H9 (cell line): ENCODE measurements around the gene ATP13A3. TPM values are rescaled to one million over a fixed set of nuclear protein-coding genes. Genes with fewer than 3 reads are reported as not detected.

Experiments
- DNase-seq: peaks from one replicate; pipeline ENCODE4 v3.0.0-alpha.2; 2017
- H2AFZ ChIP-seq: one replicate; pipeline ENCODE4 v1.6.1; 2013; ENCODE audit warnings: mild to moderate bottlenecking, low read length, control low read depth, moderate library complexity
- H2AK5ac ChIP-seq: 2 replicates; pipeline ENCODE4 v1.6.1; 2013; ENCODE audit warnings: low read length, control low read depth, mixed read lengths; ENCODE audit not compliant: insufficient read length
- H2BK120ac ChIP-seq: one replicate; pipeline ENCODE4 v1.6.1; 2013; ENCODE audit warnings: low read depth, mild to moderate bottlenecking, low read length, control low read depth, inconsistent platforms; ENCODE audit not compliant: poor library complexity, severe bottlenecking
- H2BK12ac ChIP-seq: 2 replicates; pipeline ENCODE4 v1.6.1; 2013; ENCODE audit warnings: low read length, control low read depth, mixed read lengths, low read depth; ENCODE audit not compliant: insufficient read length
- H2BK15ac ChIP-seq: 2 replicates; pipeline ENCODE4 v1.6.1; 2013; ENCODE audit warnings: low read depth, low read length, control low read depth
- H2BK20ac ChIP-seq: one replicate; pipeline ENCODE4 v1.6.1; 2013; ENCODE audit warnings: low read depth, mild to moderate bottlenecking, low read length, control low read depth, inconsistent platforms; ENCODE audit not compliant: poor library complexity, severe bottlenecking
- H2BK5ac ChIP-seq: 2 replicates; pipeline ENCODE4 v1.6.1; 2013; ENCODE audit warnings: low read length, control low read depth, mixed read lengths; ENCODE audit not compliant: insufficient read length
- H3K14ac ChIP-seq: 2 replicates; pipeline ENCODE4 v1.6.1; 2013; ENCODE audit warnings: low read length, control low read depth; ENCODE audit not compliant: insufficient read depth
- H3K18ac ChIP-seq: 2 replicates; pipeline ENCODE4 v1.6.1; 2013; ENCODE audit warnings: low read depth, mild to moderate bottlenecking, mixed read lengths, low read length, control low read depth; ENCODE audit not compliant: insufficient read length
- H3K23ac ChIP-seq: 2 replicates; pipeline ENCODE4 v1.6.1; 2013; ENCODE audit warnings: low read length, control low read depth, mixed read lengths, low read depth; ENCODE audit not compliant: insufficient read length
- H3K23me2 ChIP-seq: 2 replicates; pipeline ENCODE4 v1.6.1; 2013; ENCODE audit warnings: low read depth, mild to moderate bottlenecking, mixed read lengths, low read length, control low read depth; ENCODE audit not compliant: insufficient read length, poor library complexity, severe bottlenecking
- H3K27ac ChIP-seq: 2 replicates; pipeline ENCODE4 v1.5.1; 2013; ENCODE audit warnings: low read length, control low read depth, mixed read lengths, low read depth; ENCODE audit not compliant: insufficient read length
- H3K27me3 ChIP-seq: 2 replicates; pipeline ENCODE4 v1.6.1; 2013; ENCODE audit warnings: low read length, control low read depth, inconsistent platforms; ENCODE audit not compliant: insufficient read depth
- H3K4ac ChIP-seq: 2 replicates; pipeline ENCODE4 v1.6.1; 2013; ENCODE audit warnings: low read depth, mild to moderate bottlenecking, control low read depth, inconsistent platforms, low read length, moderate library complexity
- H3K4me1 ChIP-seq: 2 replicates; pipeline ENCODE4 v1.6.1; 2013; ENCODE audit warnings: low read length, control low read depth, inconsistent platforms; ENCODE audit not compliant: insufficient read depth
- H3K4me2 ChIP-seq: 2 replicates; pipeline ENCODE4 v1.6.1; 2013; ENCODE audit warnings: low read length, control low read depth, mixed read lengths; ENCODE audit not compliant: insufficient read length, insufficient read depth
- H3K56ac ChIP-seq: 2 replicates; pipeline ENCODE4 v1.6.1; 2013; ENCODE audit warnings: low read depth, mild to moderate bottlenecking, mixed read lengths, low read length, control low read depth; ENCODE audit not compliant: insufficient read length
- H3K79me1 ChIP-seq: 2 replicates; pipeline ENCODE4 v1.6.1; 2013; ENCODE audit warnings: low read depth, mild to moderate bottlenecking, moderate library complexity, low read length, control low read depth, inconsistent platforms; ENCODE audit not compliant: insufficient read depth, poor library complexity, severe bottlenecking
- H3K79me2 ChIP-seq: 2 replicates; pipeline ENCODE4 v1.6.1; 2013; ENCODE audit warnings: low read length, control low read depth, inconsistent platforms; ENCODE audit not compliant: insufficient read depth
- H3K9ac ChIP-seq: 2 replicates; pipeline ENCODE4 v1.6.1; 2013; ENCODE audit warnings: low read length, control low read depth, mixed read lengths; ENCODE audit not compliant: insufficient read length; ENCODE audit errors: extremely low read depth
- H3K9me3 ChIP-seq: one replicate; pipeline ENCODE4 v1.6.1; 2013; ENCODE audit warnings: low read depth, low read length, inconsistent platforms; ENCODE audit not compliant: control insufficient read depth
- H3T11ph ChIP-seq: one replicate; pipeline ENCODE4 v1.6.1; 2013; ENCODE audit warnings: mild to moderate bottlenecking, low read length, control low read depth, inconsistent platforms
- H4K20me1 ChIP-seq: one replicate; pipeline ENCODE4 v1.6.1; 2013; ENCODE audit not compliant: control insufficient read depth, insufficient read length, insufficient read depth
- H4K5ac ChIP-seq: 2 replicates; pipeline ENCODE4 v1.6.1; 2013; ENCODE audit warnings: low read depth, mild to moderate bottlenecking, mixed read lengths, low read length, control low read depth; ENCODE audit not compliant: insufficient read length
- H4K8ac ChIP-seq: replicated peaks from 2 replicates; pipeline ENCODE4 v1.6.1; 2013; ENCODE audit warnings: low read length, control low read depth, mixed read lengths, low read depth; ENCODE audit not compliant: insufficient read length
- H4K91ac ChIP-seq: 2 replicates; pipeline ENCODE4 v1.6.1; 2013; ENCODE audit warnings: low read depth, mild to moderate bottlenecking, moderate library complexity, mixed read lengths, low read length, control low read depth; ENCODE audit not compliant: insufficient read length
- H3K27ac Mint-ChIP-seq, 3 experiments: 2 replicates in 2 of 3; 3 replicates in 1 of 3; pipeline ENCODE4 v1.8.0; 2020 to 2021; ENCODE audit warnings: mixed read lengths in 3 of 3, mild to moderate bottlenecking in 1 of 3, moderate library complexity in 1 of 3
- H3K27me3 Mint-ChIP-seq: 2 replicates; pipeline ENCODE4 v1.8.0; 2021; ENCODE audit warnings: low read depth, mild to moderate bottlenecking, moderate library complexity, mixed read lengths
- H3K36me3 Mint-ChIP-seq, 3 experiments: 2 replicates in 2 of 3; 3 replicates in 1 of 3; pipeline ENCODE4 v1.8.0; 2020 to 2021; ENCODE audit warnings: low read depth in 3 of 3, mixed read lengths in 3 of 3; ENCODE audit not compliant: insufficient read depth in 1 of 3
- H3K4me1 Mint-ChIP-seq, 2 experiments: 2 replicates each; pipeline ENCODE4 v1.8.0; 2020; ENCODE audit warnings: mixed read lengths in 2 of 2
- H3K4me3 Mint-ChIP-seq, 2 experiments: 2 replicates in 1 of 2; 3 replicates in 1 of 2; pipeline ENCODE4 v1.8.0; 2020 to 2021; ENCODE audit warnings: mild to moderate bottlenecking in 2 of 2, mixed read lengths in 2 of 2, moderate library complexity in 1 of 2
- H3K9me3 Mint-ChIP-seq, 2 experiments: 2 replicates in 1 of 2; 3 replicates in 1 of 2; pipeline ENCODE4 v1.8.0; 2020; ENCODE audit warnings: mild to moderate bottlenecking in 2 of 2, mixed read lengths in 2 of 2, moderate library complexity in 1 of 2
- WGBS: extraction: QIAGEN DNeasy Blood & Tissue Kit; methylation state at CpG from one replicate; pipeline ENCODE4 v1.1.7; 2013; ENCODE audit warnings: missing lambda C conversion rate, low lambda C conversion rate, mixed read lengths; ENCODE audit not compliant: insufficient read length; ENCODE audit errors: extremely low coverage; 5-methylcytosine and 5-hydroxymethylcytosine counted together
- total RNA-seq: library from RNA; stranded (reverse); gene quantifications from 2 replicates; pipeline ENCODE4 v1.2.1, GENCODE V29; 2021
- TF ChIP-seq, protein P1 (sequence below): fragments of 200-600 bp; sonication (generic); conservative IDR thresholded peaks from 3 replicates; pipeline ENCODE4 v1.8.0; 2021; ENCODE audit warnings: antibody characterized with exemption, mild to moderate bottlenecking

Gene ATP13A3
- total RNA-seq, 1 experiment from 2014 or later = 78.5 TPM

DNA sequence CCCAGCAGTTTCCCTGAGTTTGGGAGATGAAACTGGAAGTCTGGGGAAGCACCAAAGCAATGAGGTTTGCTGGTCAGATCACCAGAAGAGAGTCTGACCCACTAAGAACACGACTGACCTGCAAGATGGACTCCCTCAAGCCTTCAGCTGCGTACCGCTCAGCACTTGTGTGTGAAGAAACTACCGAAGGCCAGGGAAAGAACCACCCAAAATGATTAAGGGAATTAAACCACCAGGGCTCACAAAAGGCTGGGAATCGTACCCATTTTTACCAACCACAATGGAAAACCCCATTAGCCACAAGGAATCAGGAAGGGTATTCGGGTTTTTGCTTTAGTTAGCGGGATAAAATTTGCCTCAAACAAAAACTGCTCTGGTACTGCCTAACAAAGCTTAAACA lies 21.6 kb downstream of the ATP13A3 start:
- H3K9me3 ChIP-seq = no peaks in the 10 kb centered on the region
- H3K56ac ChIP-seq = no peak overlapping the region
- peaks cover 3% of the 10 kb centered on the region; the same call in 1 of the 2 replicates for H3K79me2 ChIP-seq
- no peak overlapping the region for H3K23ac ChIP-seq
- no peak overlapping the region for H2AFZ ChIP-seq
- H2BK12ac ChIP-seq = no peak overlapping the region
- H3K27me3 ChIP-seq = no peaks in the 10 kb centered on the region
- TF ChIP-seq, protein P1, sequence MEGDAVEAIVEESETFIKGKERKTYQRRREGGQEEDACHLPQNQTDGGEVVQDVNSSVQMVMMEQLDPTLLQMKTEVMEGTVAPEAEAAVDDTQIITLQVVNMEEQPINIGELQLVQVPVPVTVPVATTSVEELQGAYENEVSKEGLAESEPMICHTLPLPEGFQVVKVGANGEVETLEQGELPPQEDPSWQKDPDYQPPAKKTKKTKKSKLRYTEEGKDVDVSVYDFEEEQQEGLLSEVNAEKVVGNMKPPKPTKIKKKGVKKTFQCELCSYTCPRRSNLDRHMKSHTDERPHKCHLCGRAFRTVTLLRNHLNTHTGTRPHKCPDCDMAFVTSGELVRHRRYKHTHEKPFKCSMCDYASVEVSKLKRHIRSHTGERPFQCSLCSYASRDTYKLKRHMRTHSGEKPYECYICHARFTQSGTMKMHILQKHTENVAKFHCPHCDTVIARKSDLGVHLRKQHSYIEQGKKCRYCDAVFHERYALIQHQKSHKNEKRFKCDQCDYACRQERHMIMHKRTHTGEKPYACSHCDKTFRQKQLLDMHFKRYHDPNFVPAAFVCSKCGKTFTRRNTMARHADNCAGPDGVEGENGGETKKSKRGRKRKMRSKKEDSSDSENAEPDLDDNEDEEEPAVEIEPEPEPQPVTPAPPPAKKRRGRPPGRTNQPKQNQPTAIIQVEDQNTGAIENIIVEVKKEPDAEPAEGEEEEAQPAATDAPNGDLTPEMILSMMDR = no peak
- Mint-ChIP-seq H3K4me1 (no peaks in the 10 kb centered on the region), H3K27me3 (no peaks in the 10 kb centered on the region), H3K36me3 (peaks cover 2 to 9% (median 4%) of the 10 kb centered on the region in 3 experiments; a peak in 3 of 7 replicates), H3K9me3 (no peaks in the 10 kb centered on the region; a peak in 1 of 5 replicates), H3K27ac (peak overlapping the region in 2 of 3 experiments; percentile 60 to 69; a peak in 3 of 7 replicates), H3K4me3 (no peak overlapping the region)
- H3K4me2 ChIP-seq = no peak overlapping the region
- H2BK15ac ChIP-seq = no peak overlapping the region
- no peaks in the 10 kb centered on the region for H3K4me1 ChIP-seq
- no peak overlapping the region for H3K14ac ChIP-seq
- H3K23me2 ChIP-seq = no peaks in the 10 kb centered on the region
- no peak overlapping the region for H2AK5ac ChIP-seq
- peaks cover 5% of the 10 kb centered on the region for H3K79me1 ChIP-seq
- no peak overlapping the region for H4K5ac ChIP-seq
- H4K8ac ChIP-seq = no peak overlapping the region
- no peak overlapping the region for H3T11ph ChIP-seq
- H4K20me1 ChIP-seq = no peaks in the 10 kb centered on the region
- no peak overlapping the region for H2BK20ac ChIP-seq
- no peak overlapping the region for H4K91ac ChIP-seq
- WGBS = no CpG with 5 or more reads among the region's 7 CpGs
- no peak overlapping the region for H3K4ac ChIP-seq
- no peak overlapping the region for H2BK120ac ChIP-seq
- H3K27ac ChIP-seq = no peak overlapping the region
- DNase-seq = no peak
- H3K9ac ChIP-seq = no peak overlapping the region
- H3K18ac ChIP-seq = no peak overlapping the region
- H2BK5ac ChIP-seq = no peak overlapping the region
